ENCODE data around the gene SLC16A8. TPM values are rescaled to one million over a fixed set of nuclear protein-coding genes. Genes with fewer than 3 reads are reported as not detected.

The SLC16A8 gene
- total and polyA plus RNA-seq, 2 donors from 2014 or later = 0.31 to 0.92 TPM

- Histone ChIP-seq H3K9me3 (ENCODE audit: control insufficient read depth in 2 of 3, insufficient read depth in 1 of 3, low read length in 3 of 3) (no peaks in the 10 kb centered on the region), H3K4me1 (ENCODE audit: control insufficient read depth in 2 of 3, insufficient read depth in 2 of 3, low read depth in 1 of 3, low read length in 3 of 3) (peaks cover 0 to 12% (median 0%) of the 10 kb centered on the region in 3 donors), H3K36me3 (ENCODE audit: control insufficient read depth in 2 of 3, insufficient read depth in 3 of 3, low read length in 3 of 3) (no peaks in the 10 kb centered on the region), H3K9ac (ENCODE audit: low read length in 3 of 3) (no peak overlapping the region), H3K27ac (ENCODE audit: low read depth in 2 of 2, low read length in 2 of 2) (no peak overlapping the region), H3K27me3 (ENCODE audit: control insufficient read depth, insufficient read depth, low read length) (no peaks in the 10 kb centered on the region), H3K4me3 (ENCODE audit: low read length in 3 of 3) (no peak overlapping the region)
- TF ChIP-seq, protein P1, sequence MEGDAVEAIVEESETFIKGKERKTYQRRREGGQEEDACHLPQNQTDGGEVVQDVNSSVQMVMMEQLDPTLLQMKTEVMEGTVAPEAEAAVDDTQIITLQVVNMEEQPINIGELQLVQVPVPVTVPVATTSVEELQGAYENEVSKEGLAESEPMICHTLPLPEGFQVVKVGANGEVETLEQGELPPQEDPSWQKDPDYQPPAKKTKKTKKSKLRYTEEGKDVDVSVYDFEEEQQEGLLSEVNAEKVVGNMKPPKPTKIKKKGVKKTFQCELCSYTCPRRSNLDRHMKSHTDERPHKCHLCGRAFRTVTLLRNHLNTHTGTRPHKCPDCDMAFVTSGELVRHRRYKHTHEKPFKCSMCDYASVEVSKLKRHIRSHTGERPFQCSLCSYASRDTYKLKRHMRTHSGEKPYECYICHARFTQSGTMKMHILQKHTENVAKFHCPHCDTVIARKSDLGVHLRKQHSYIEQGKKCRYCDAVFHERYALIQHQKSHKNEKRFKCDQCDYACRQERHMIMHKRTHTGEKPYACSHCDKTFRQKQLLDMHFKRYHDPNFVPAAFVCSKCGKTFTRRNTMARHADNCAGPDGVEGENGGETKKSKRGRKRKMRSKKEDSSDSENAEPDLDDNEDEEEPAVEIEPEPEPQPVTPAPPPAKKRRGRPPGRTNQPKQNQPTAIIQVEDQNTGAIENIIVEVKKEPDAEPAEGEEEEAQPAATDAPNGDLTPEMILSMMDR (IDR thresholded peaks at IDR 0.05; ENCODE audit: borderline replicate concordance, extremely low read depth, insufficient read depth) = no peak
- DNase-seq = peak in 1 of 5 donors; percentile 15
- FAIRE-seq = no peak
- intact Hi-C loops (cut with DNase I) = no loop called here
These were observed 54.6 kb downstream of the SLC16A8 start for GRCh38 chr22:38029370-38029769.

DNA sequence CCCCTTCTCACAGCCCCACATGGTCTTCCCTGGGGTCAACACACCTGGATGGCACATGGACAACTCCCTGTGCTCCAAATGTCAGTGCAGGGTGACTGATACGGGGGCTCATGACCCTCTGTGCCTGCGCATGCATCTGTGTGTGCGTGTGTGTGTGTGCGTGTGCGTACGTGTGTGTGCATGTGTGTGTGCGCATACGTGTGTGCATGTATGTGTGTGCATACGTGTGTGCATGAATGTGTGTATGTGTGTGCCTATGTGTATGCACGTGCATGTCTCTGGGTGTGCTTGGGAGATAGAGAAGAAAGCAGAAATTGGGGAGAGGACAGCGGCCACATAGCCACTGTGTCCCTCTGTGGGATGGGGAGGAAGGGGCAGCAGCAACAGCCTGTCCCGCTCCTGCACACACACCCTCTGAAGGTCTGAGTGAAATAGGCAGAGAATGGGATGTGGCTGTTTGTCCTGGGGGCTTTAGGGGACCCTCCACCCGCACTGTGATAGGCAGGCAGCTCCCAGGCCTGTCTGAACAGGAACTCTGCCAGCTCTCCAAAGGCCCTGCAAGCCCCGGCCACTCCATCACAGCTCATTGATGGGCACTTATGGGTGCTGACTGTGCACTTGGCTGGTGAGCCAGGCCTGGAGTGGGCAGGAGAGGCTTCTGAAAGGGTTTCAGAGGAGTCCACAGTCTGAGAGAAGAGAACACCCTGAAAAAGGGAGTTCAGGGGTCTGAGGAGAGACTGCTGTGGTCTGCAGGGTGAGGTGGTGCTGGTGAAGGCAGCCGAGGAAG, 55.4 kb downstream of the SLC16A8 start:
- no peak overlapping the region for H3K27ac ChIP-seq (ENCODE audit: low read depth in 2 of 2, low read length in 2 of 2)
- DNase-seq = peak in 2 of 5 donors; percentile 19 to 44

More for the DNA sequence above, 55.4 kb downstream of the SLC16A8 start:
- Histone ChIP-seq H3K4me1 (ENCODE audit: control insufficient read depth in 2 of 3, insufficient read depth in 2 of 3, low read depth in 1 of 3, low read length in 3 of 3) (peaks cover 0 to 4% (median 0%) of the 10 kb centered on the region in 3 donors), H3K9ac (ENCODE audit: low read length in 3 of 3) (no peak overlapping the region), H3K4me3 (ENCODE audit: low read length in 3 of 3) (no peak overlapping the region), H3K36me3 (ENCODE audit: control insufficient read depth in 2 of 3, insufficient read depth in 3 of 3, low read length in 3 of 3) (no peaks in the 10 kb centered on the region), H3K9me3 (ENCODE audit: control insufficient read depth in 2 of 3, insufficient read depth in 1 of 3, low read length in 3 of 3) (no peaks in the 10 kb centered on the region), H3K27me3 (ENCODE audit: control insufficient read depth, insufficient read depth, low read length) (no peaks in the 10 kb centered on the region)
- intact Hi-C loops (cut with DNase I) = no loop called here
- FAIRE-seq = no peak
- TF ChIP-seq, protein P1 (IDR thresholded peaks at IDR 0.05; ENCODE audit: borderline replicate concordance, extremely low read depth, insufficient read depth) = no peak

Other genes with a start within 250 kb of the SLC16A8 start
- gene ANKRD54, start 239.8 kb downstream of the SLC16A8 start, total RNA-seq = 21.3 TPM
- 26.6 TPM for gene ANKRD54, start 239.8 kb downstream of the SLC16A8 start, polyA plus RNA-seq (ENCODE audit: insufficient read depth, low read depth, low replicate concordance)
- 352 TPM for gene EIF3L, start 234.8 kb downstream of the SLC16A8 start, total RNA-seq
- 376 TPM for gene EIF3L, start 234.8 kb downstream of the SLC16A8 start, polyA plus RNA-seq (ENCODE audit: insufficient read depth, low read depth, low replicate concordance)
- gene MICALL1, start 177.9 kb downstream of the SLC16A8 start, total RNA-seq = 30.9 TPM
- 9.6 TPM for gene MICALL1, start 177.9 kb downstream of the SLC16A8 start, polyA plus RNA-seq (ENCODE audit: insufficient read depth, low read depth, low replicate concordance)
- gene C22orf23, start 130.6 kb downstream of the SLC16A8 start, total RNA-seq = 0.57 TPM
- 1.0 TPM for gene C22orf23, start 130.6 kb downstream of the SLC16A8 start, polyA plus RNA-seq (ENCODE audit: insufficient read depth, low read depth, low replicate concordance)
- 57.9 TPM for gene POLR2F, start 130.5 kb downstream of the SLC16A8 start, total RNA-seq
- 121 TPM for gene POLR2F, start 130.5 kb downstream of the SLC16A8 start, polyA plus RNA-seq (ENCODE audit: insufficient read depth, low read depth, low replicate concordance)
- 1.5 TPM for gene SOX10, start 99.6 kb downstream of the SLC16A8 start, total RNA-seq
- gene SOX10, start 99.6 kb downstream of the SLC16A8 start, polyA plus RNA-seq (ENCODE audit: insufficient read depth, low read depth, low replicate concordance) = 0.22 TPM
- 43.4 TPM for gene PICK1, start 26.8 kb downstream of the SLC16A8 start, total RNA-seq
- 28.4 TPM for gene PICK1, start 26.8 kb downstream of the SLC16A8 start, polyA plus RNA-seq (ENCODE audit: insufficient read depth, low read depth, low replicate concordance)
- gene BAIAP2L2, start 26.5 kb upstream of the SLC16A8 start, total RNA-seq = 9.7 TPM
- gene BAIAP2L2, start 26.5 kb upstream of the SLC16A8 start, polyA plus RNA-seq (ENCODE audit: insufficient read depth, low read depth, low replicate concordance) = 27.8 TPM
- 61.6 TPM for gene PLA2G6, start 97.6 kb upstream of the SLC16A8 start, total RNA-seq
- 26.6 TPM for gene PLA2G6, start 97.6 kb upstream of the SLC16A8 start, polyA plus RNA-seq (ENCODE audit: insufficient read depth, low read depth, low replicate concordance)
- gene MAFF, start 117.8 kb upstream of the SLC16A8 start, total RNA-seq = 23.4 TPM
- 2.2 TPM for gene MAFF, start 117.8 kb upstream of the SLC16A8 start, polyA plus RNA-seq (ENCODE audit: insufficient read depth, low read depth, low replicate concordance)
- gene TMEM184B, start 188.8 kb upstream of the SLC16A8 start, total RNA-seq = 54.1 TPM
- 22.9 TPM for gene TMEM184B, start 188.8 kb upstream of the SLC16A8 start, polyA plus RNA-seq (ENCODE audit: insufficient read depth, low read depth, low replicate concordance)
- gene CSNK1E, start 233.2 kb upstream of the SLC16A8 start, total RNA-seq = 101 TPM
- gene CSNK1E, start 233.2 kb upstream of the SLC16A8 start, polyA plus RNA-seq (ENCODE audit: insufficient read depth, low read depth, low replicate concordance) = 33.6 TPM

All from kidney (tissue), 14 donors.